ENCODE results near the gene PTAR1.

PTAR1 gene

DNA sequence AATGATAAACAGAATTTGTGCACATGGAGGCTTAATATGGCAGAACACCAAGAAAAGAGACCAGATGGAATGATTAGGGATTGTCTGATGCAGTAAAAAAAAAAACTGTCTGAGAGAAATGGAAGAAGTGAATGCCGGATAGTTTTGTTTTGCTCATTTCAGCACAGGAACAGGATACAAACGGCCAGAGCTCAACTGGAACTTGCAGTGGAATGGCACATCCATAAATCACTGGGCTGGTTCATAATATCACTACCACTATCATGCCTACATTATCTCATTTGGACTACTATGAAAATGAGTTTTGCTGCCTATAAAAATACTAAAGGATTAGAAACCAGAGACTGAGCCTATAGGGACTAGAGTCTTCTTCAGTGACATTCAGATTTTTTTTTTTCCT, 9.7 kb downstream of the PTAR1 start:
- no peak for DNase-seq (ENCODE audit: low read depth, low spot score)

DNA sequence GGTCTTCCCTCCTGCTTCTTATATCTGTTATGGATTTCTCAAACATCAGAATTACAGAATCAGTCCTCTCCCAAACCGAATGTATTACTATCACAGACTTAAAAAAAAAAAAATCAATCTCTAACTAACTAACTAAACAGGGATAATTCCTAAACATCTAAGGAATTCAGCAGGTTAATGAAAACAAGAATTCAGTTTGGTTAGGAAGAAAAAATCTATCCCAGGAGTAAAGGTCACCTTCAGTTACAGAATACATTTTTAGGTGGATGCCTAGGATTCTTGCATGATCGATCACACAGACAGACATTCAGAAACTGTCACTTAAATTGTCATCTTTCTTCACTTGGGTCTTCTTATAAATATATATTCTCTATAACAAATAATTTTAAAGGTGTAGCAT, 11.5 kb downstream of the PTAR1 start:
- no peak for DNase-seq (ENCODE audit: low read depth, low spot score)

DNA sequence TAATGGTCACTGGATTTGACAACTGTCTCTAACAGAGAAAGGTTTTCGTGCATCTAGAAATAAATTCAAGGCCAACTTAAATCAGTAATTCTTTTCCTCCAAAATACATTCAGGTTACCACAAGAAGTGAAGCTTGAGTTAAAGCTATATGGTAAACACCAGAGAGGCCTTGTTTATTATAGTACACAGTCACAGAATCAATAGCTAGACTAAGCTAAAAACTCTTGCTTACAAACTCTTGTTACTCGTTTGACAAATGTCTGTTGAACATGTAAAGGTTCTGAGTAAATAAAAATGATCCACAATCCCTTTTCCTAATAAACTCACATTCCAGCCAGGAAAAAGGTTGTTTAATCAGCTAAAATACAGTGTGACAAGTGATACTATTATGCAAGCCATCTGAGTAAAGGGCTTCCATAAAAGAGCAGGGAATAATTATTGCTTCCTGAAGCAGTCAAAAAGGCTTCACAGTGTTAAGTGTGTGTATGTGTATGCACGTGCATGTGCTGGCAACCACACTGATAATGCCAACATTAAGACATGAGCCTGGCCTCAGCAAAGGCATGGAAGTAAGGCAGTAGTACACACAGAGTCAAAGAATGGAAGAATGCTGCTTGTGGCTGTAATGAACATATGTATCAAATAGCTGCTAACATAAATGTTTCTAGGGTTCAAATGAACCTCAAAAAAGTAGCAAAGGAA, 12.8 kb downstream of the PTAR1 start:
- DNase-seq (ENCODE audit: low read depth, low spot score): no peak

DNA sequence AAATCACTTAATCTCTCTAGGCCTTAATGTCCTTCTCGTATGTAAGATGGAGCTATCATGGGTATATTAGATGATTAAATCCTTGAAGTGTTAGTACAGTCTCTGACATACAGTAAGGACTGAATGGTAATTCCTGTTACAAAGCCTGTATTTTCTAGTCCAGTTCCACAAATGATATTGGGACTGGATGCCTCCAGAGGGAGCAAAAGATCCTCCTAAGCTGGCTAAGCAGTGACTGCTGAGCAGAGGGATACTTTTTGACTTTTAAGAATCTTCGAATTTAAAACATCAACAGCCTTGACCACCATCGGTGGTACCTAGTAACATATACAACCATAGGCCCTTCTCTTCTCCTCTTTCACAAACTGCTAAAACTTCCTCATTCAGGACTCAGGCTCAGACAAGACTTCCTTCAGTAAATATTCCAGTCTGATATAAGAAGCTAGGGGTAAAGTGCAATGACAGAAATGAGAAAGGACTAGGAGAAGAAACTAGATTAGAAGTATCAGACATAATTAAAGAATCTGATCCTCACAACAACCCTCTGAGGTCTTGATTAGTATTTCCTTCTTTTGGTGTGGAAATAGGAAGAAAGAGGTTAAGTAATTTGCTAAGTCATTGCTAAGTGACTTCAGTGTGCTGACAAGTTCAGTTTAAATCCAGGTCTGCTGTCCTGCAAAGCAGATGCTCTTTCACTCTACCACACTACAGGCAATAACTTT, 13.9 kb downstream of the PTAR1 start:
- DNase-seq (ENCODE audit: low read depth, low spot score): no peak

DNA sequence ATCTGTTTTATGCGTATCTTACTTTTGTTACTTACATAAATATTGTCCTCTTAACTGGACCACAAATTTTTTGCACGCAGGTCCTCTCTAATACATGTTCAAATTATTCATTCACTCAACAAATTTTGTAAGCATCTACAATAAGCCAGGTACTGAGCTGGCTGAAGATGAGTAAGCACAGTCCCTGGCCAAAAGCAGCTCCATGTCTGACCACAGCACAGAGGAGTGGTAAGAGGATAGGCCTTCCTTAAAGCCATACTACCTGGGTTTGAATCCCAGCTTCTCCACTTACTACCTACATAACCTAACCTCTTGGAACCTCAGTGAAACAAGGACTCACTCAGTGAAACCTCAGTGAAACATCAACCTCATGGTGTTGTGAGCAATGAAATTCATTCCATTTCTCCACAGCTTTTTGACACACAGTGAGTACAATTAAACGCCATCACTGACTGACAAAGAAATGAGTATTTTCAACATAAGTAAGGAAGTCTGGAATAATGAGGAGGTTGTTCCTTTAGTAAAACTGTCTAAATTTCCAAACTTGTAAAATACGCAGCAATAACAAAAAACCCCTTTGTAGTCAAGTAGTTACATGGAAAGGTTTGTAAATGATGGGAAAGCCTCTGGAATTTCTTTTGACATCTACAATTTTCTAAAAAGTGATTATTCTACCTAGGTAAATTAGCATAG, 15.0 kb downstream of the PTAR1 start:
- no peak for DNase-seq (ENCODE audit: low read depth, low spot score)

DNA sequence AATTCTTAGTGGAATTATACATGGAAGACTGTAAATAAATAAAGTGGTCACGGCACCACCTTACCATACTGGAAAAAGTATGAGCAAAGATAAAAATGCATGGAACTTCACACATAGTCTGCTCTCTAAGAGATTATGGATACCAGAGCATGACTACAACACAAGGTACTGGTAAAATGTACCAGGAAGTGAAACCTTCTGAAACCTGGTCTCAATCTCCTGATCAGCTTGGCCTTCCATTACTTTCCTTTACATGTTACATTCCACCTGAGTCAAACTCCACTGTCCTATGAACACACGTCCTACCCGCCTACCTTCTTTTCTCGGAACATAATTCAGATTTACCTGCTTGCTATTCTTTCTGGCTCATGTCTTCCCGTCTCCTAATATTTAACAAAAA, 15.9 kb downstream of the PTAR1 start:
- no peak for DNase-seq (ENCODE audit: low read depth, low spot score)

DNA sequence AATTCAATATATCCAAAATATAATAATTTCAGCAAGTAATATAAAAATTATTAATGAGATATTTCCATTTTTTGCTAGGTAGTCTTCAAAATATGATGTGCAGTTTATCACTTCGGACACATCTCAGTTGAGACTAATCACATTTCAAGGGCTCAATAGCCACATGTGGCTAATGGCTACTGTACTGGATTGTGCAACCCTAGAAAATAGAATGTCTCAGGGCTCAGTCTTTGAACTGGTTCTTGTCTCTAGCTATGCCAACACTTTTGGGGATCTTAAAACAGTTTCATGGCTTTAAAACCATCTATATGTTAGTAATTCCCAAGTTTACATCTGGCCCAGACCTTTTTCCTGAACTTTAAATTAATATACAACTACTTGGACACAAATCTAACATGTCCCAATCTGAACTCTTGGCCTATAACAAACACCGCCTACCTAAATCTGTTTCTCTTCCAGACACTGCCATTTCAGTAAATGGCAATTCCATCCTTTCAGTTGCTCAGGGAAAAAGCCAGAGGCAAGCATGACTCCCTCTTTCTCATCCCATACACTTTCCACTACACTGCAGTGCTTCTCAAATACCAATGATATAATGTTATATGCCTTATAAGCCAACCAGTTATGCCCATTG, 18.8 kb downstream of the PTAR1 start:
- no peak for DNase-seq (ENCODE audit: low read depth, low spot score)

DNA sequence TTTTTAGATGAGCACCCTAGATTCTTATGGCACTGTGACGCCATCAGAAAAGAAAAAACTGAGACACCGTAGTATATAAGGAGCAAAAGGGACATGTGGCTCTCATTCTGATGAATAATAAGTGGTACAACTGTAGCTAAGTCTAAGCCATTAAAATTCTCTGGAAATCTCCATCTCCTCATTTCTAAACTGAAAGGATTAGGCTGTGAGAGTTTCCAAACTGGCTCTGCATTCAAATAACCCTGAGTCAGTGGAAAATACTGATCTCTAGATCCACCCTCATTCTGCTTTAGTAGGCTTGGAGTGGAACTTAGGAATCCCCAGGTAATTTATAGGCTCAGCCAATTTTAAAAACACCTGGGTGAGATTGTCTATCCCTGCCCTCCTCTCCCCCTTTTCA, 28.5 kb downstream of the PTAR1 start:
- no peak for DNase-seq (ENCODE audit: low read depth, low spot score)

DNA sequence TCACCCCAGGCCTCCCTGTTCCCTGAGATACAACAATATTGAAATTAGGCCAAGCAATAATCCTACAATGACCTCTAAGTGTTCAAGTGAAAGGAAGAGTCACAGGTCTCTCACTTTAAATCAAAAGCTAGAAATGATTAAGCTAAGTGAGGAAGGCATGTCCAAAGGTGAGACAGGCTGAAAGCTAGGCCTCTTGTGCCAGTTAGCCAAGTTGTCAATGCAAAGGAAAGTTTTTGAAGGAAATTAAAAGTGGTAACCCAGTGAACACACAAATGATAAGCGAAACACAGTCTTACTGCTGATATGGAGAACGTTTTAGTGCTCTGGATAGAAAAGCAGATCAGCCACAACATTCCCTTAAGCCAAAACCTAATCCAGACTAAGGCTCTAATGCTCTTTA, 39.8 kb downstream of the PTAR1 start:
- no peak for DNase-seq (ENCODE audit: low read depth, low spot score)

DNA sequence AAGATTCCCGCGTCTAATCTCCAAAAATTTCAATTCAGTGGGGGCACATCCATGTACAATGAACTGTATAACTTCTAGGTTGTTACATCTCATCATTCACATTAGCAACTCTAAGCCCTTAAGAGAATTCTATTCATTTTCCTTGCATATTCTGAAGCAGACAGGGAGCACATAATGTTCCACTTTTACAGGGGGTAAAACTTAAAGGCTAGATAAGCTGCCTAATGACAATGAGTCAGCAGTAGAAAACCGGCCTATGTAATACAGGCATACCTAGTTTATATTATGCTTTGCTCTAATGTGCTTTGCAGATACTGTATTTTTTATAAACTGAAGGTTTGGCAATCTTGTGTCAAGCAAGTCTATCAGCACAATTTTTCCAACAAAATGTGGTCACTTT, 40.4 kb downstream of the PTAR1 start:
- no peak for DNase-seq (ENCODE audit: low read depth, low spot score)

DNA sequence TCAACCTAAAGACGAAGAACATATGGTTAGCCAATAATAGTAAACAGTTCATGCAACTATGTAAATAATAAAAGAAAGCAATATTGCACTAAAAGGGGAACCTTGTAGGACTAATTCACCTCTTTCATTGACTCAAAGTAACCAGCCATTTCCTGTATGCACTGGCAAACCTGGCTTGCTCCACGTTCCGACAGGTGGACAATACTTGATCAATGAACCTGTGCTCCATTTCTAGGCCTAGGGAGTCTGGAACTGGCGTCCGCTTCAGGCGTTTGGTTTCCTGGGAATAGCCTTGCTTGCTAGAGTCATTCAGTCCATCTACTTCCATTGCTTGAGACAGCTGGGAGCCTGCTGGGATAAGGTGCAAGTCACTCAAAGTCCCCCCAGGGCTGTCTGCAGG, 41.6 kb downstream of the PTAR1 start:
- peak; percentile 11 for DNase-seq (ENCODE audit: low read depth, low spot score)

DNA sequence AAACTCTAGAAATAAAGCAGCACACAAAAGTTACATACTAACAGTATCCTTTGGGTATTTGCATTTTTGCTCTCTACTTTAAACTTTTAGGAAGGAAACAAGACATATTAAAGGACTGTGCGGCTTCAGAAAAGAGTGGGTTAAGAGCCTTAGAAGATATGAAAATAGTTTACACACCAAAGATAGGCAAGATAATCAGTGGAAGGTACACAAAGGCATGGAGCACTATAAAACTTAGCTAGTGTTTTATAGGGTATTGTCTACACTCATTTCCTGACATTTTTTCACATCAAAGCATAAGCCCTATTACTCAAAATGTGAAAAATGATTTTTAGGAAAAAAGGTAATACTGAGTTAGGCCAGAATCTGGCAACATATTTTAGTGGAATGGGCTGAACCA, 44.0 kb downstream of the PTAR1 start:
- no peak for DNase-seq (ENCODE audit: low read depth, low spot score)

DNA sequence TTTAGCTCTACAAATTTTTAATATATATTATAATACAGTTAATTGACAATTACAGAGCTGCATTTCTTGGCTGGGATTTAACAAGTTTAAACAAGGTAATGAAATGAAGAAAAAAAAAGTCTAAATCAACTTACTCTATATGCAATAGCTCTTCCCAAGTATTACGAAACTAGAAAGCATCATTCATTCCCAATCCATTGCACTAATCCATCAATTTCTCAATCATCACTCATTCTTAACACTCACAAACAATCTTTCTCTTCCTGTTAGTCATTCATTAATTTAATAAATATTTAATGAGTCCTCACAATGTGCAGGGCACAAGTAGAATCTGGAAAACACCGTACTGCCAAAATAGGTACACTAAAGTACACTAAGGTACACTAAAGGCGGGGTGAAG, 44.7 kb downstream of the PTAR1 start:
- no peak for DNase-seq (ENCODE audit: low read depth, low spot score)

DNA sequence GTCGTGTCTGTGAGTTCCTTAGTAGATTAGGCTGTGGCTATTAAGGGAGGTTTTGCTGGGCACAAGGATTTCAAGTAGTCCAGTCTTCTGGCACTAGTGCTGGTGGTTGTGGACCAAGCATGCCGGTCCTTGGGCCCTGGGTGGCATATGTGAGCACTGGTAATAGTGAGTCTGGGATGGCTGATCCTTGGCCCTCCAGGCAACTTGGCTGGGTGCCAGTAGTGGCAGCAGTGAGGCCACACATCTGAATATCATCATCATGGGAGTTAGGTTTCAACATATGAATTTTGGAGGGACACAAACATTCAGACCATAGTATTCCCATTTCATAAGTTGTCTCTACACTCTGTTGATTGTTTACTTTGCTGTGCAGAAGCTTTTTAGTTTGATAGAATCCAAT, 62.3 kb downstream of the PTAR1 start:
- no peak for DNase-seq (ENCODE audit: low read depth, low spot score)

DNA sequence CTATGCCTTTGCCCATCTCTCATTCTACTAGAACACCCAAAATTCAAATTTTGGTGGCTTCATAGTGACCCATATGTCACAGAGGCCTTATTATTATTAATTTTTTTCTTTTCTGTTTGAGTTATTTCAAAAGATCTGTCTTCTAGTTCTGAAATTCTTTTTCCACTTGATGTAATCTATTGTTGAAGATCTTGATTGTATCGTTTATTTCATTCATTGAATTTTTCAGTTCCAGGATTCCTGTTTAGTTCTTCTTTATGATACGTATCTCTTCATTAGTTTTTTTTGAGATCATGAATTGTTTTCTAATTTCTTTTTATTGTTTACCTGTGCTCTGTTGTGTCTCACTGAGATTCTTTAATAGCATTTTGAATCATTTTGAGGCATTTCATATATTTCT, 63.0 kb downstream of the PTAR1 start:
- DNase-seq (ENCODE audit: low read depth, low spot score): no peak

DNA sequence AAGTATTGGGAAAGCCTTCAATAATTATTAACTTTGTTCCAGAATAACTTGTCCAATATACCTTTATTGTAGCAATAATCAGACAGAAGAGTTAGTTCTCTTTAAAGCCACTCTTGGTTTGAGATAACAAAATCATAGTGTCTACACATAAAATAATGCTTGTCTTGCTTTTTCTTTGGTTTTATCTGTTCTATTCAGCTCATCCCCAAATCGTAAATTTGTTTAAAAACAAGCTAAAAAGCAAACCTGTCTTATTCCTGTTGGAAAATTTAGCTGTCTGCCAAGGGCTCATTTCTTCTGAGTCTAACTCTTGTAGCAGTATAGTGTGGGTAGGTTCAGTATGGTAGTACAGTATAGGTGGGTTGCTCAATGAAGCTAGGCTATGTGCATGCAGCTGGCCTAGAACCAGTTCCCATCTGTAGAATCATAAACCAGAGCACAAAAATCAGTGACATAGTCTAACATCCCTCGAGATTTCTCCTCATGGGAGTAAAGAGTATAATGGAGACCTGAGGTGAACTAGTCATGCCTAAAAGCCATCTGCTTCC, 69.7 kb downstream of the PTAR1 start:
- DNase-seq (ENCODE audit: low read depth, low spot score): no peak

DNA sequence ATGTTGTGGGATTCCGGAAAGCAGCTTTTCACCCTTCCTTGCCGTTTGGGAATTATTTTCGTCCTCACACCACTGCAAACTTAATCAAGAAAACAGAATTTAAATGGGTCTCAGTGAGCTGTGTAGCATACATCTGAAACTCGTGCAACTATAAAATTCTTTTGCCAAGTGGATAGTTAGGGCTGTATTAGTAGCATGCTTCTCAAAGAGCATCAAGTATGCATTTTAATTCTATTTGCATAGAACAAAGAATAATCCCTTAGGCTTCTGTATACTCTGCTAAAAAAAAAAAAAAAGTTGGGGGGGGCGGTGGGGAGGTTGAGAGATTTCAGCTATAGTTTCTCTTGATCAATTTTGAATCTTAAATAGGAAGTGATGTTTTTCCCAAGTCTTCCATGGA, 75.9 kb downstream of the PTAR1 start:
- DNase-seq (ENCODE audit: low read depth, low spot score): no peak

DNA sequence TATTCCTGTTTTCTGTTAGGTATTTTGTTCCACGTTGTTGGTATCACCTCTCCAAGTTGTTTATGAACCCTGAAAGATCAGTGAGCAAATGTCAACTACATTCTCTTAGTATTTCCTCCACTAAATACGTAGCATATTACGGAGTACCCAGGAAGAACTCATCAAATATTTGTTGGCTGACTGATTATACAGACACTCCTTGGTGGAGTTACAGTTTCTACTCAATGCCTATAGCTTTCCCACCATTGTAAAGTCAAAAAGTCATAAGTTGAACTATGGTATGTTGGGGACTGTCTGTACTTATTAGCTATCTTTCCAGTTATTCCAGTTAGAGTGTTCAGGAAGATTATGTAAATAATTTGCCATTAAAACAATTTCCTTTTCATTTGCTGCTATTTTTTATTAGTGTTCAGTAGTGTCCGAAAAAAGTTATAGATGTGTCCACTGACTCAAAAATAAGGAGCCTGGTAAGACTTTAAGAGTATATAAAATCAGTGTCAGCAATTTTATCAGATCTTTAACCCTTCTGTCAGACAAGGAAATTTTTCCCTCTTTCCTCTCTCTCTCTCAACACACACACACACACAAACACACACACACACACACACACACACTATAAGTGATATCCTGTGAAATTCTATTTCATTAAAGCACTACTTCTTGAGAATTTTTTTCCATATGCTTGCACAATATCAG, 80.8 kb downstream of the PTAR1 start:
- no peak for DNase-seq (ENCODE audit: low read depth, low spot score)

DNA sequence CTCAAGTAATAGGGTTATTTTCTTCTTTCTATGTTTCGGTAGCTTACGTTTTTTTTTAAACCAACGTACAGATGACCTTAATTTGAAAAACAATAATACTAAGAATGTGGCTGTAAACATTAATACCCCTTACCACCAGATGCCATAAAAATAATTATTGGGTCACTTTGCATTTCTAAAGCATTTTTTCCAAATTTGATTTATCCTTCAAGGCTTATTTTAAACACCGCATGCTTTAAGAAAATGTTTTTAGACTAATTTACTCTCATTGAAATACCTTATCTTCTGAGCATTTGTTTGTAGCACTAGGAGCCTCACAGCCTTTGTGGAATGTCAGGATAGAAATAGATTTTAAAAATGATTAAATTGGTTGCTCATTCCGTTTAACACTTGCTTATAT, 81.9 kb downstream of the PTAR1 start:
- DNase-seq (ENCODE audit: low read depth, low spot score): no peak

DNA sequence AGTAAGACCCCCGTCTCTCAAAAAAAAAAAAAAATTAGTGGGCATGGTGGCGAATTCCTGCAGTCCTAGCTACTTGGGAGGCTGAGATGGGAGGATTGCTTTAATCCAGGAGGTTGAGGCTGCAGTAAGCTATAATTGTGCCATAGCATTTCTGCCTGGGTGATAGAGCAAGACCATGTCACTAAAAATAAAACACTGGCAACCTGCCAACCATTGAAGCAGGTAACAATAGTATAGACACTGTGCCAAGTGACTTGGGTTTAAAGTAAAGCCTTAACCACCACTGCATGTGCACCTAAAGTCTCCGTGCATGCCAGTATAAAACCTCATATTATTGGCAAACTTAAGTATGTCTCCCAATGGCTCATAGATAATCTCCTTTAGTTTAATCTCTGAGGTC, 84.2 kb downstream of the PTAR1 start:
- no peak for DNase-seq (ENCODE audit: low read depth, low spot score)

DNA sequence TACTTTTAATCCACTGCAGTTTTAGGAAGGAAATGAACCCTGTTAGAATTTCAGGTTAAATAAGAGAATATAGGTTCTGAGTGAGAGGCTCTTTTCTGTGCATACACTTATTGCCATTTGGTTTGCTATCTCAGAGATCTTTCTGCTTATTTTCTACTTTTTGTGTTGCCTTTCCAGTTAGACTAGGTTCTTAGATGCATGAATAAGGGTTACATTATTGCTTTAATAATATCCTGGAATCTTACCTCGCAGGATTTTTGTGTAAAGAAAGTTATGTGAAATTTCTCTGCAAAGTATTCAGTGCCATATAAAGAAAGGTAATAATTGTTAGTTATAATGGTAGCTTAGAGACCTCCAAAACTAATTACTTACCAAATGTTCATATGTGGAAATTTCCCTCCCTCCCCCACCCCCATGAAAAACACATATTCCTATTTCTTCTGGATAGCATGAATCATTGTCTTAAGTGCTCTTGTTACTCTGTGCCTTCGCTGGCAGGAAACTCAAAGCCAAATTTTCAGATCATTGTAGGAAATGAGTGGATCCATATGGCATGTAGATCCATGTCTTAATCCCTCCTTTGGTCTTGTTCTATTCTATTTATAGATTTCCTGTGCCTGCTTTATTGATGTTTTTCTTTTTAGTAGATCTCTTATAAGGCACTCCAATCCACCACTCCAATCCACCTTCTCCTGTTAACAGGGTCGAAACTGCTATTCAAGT, 84.9 kb downstream of the PTAR1 start:
- no peak for DNase-seq (ENCODE audit: low read depth, low spot score)

All from ELF-1 (cell line).